ENCODE results near the gene DOK7.

DOK7 gene

GRCh38 chr4:3427134-3427476, 36.0 kb upstream of the DOK7 start:
- Histone ChIP-seq H3K27me3 (ENCODE audit: control insufficient read depth, insufficient read depth, low read length) (no peaks in the 10 kb centered on the region), H3K9me3 (ENCODE audit: control insufficient read depth, insufficient read depth, low read length) (no peaks in the 10 kb centered on the region), H3K27ac (ENCODE audit: low read length) (no peak overlapping the region), H3K36me3 (ENCODE audit: control insufficient read depth, insufficient read depth, low read length) (no peaks in the 10 kb centered on the region), H3K4me1 (ENCODE audit: control insufficient read depth, insufficient read depth, low read length) (no peaks in the 10 kb centered on the region; the same call in 1 of the 2 replicates), H3K4me3 (ENCODE audit: low read length) (no peak overlapping the region)
- DNase-seq (ENCODE audit: low read depth, low spot score), result no peak
- WGBS (ENCODE audit: insufficient coverage, insufficient read length), result no CpG with 5 or more reads among the region's 9 CpGs

- no CpG with 5 or more reads among the region's 17 CpGs for WGBS (ENCODE audit: insufficient coverage, insufficient read length)
- H3K36me3 ChIP-seq (ENCODE audit: control insufficient read depth, insufficient read depth, low read length), result no peaks in the 10 kb centered on the region
- no peak overlapping the region for H3K4me3 ChIP-seq (ENCODE audit: low read length)
- no peak for DNase-seq (ENCODE audit: low read depth, low spot score)
- no peaks in the 10 kb centered on the region; the same call in 1 of the 2 replicates for H3K4me1 ChIP-seq (ENCODE audit: control insufficient read depth, insufficient read depth, low read length)
- no peak overlapping the region for H3K27ac ChIP-seq (ENCODE audit: low read length)
- no peaks in the 10 kb centered on the region for H3K9me3 ChIP-seq (ENCODE audit: control insufficient read depth, insufficient read depth, low read length)
- no peaks in the 10 kb centered on the region for H3K27me3 ChIP-seq (ENCODE audit: control insufficient read depth, insufficient read depth, low read length)
Observed at GRCh38 chr4:3427706-3428446, 35.2 kb upstream of the DOK7 start.

GRCh38 chr4:3429651-3430050, 33.5 kb upstream of the DOK7 start:
- no peak overlapping the region for H3K27ac ChIP-seq (ENCODE audit: low read length)
- no CpG with 5 or more reads among the region's 12 CpGs for WGBS (ENCODE audit: insufficient coverage, insufficient read length)
- no peaks in the 10 kb centered on the region; the same call in 1 of the 2 replicates for H3K4me1 ChIP-seq (ENCODE audit: control insufficient read depth, insufficient read depth, low read length)
- no peak overlapping the region for H3K4me3 ChIP-seq (ENCODE audit: low read length)
- H3K9me3 ChIP-seq (ENCODE audit: control insufficient read depth, insufficient read depth, low read length), result no peaks in the 10 kb centered on the region
- no peak for DNase-seq (ENCODE audit: low read depth, low spot score)
- no peaks in the 10 kb centered on the region for H3K36me3 ChIP-seq (ENCODE audit: control insufficient read depth, insufficient read depth, low read length)
- H3K27me3 ChIP-seq (ENCODE audit: control insufficient read depth, insufficient read depth, low read length), result no peaks in the 10 kb centered on the region

GRCh38 chr4:3430524-3430923, 32.6 kb upstream of the DOK7 start:
- no CpG with 5 or more reads among the region's 21 CpGs for WGBS (ENCODE audit: insufficient coverage, insufficient read length)
- no peaks in the 10 kb centered on the region for H3K36me3 ChIP-seq (ENCODE audit: control insufficient read depth, insufficient read depth, low read length)
- peaks cover 2% of the 10 kb centered on the region; the same call in 1 of the 2 replicates for H3K4me1 ChIP-seq (ENCODE audit: control insufficient read depth, insufficient read depth, low read length)
- H3K4me3 ChIP-seq (ENCODE audit: low read length), result no peak overlapping the region
- no peaks in the 10 kb centered on the region for H3K9me3 ChIP-seq (ENCODE audit: control insufficient read depth, insufficient read depth, low read length)
- DNase-seq (ENCODE audit: low read depth, low spot score), result no peak
- H3K27ac ChIP-seq (ENCODE audit: low read length), result no peak overlapping the region
- H3K27me3 ChIP-seq (ENCODE audit: control insufficient read depth, insufficient read depth, low read length), result no peaks in the 10 kb centered on the region

- no peak overlapping the region for H3K4me3 ChIP-seq (ENCODE audit: low read length)
- H3K4me1 ChIP-seq (ENCODE audit: control insufficient read depth, insufficient read depth, low read length), result peaks cover 2% of the 10 kb centered on the region; the same call in 1 of the 2 replicates
- H3K9me3 ChIP-seq (ENCODE audit: control insufficient read depth, insufficient read depth, low read length), result no peaks in the 10 kb centered on the region
- WGBS (ENCODE audit: insufficient coverage, insufficient read length), result no CpG with 5 or more reads among the region's 28 CpGs
- no peaks in the 10 kb centered on the region for H3K36me3 ChIP-seq (ENCODE audit: control insufficient read depth, insufficient read depth, low read length)
- no peak for DNase-seq (ENCODE audit: low read depth, low spot score)
- H3K27me3 ChIP-seq (ENCODE audit: control insufficient read depth, insufficient read depth, low read length), result no peaks in the 10 kb centered on the region
- H3K27ac ChIP-seq (ENCODE audit: low read length), result no peak overlapping the region
Observed at GRCh38 chr4:3431446-3431993, 31.6 kb upstream of the DOK7 start.

- Histone ChIP-seq H3K4me1 (ENCODE audit: control insufficient read depth, insufficient read depth, low read length) (peaks cover 2% of the 10 kb centered on the region; the same call in 1 of the 2 replicates), H3K36me3 (ENCODE audit: control insufficient read depth, insufficient read depth, low read length) (no peaks in the 10 kb centered on the region), H3K4me3 (ENCODE audit: low read length) (no peak overlapping the region), H3K27me3 (ENCODE audit: control insufficient read depth, insufficient read depth, low read length) (no peaks in the 10 kb centered on the region), H3K27ac (ENCODE audit: low read length) (no peak overlapping the region), H3K9me3 (ENCODE audit: control insufficient read depth, insufficient read depth, low read length) (no peaks in the 10 kb centered on the region)
- no CpG with 5 or more reads among the region's 16 CpGs for WGBS (ENCODE audit: insufficient coverage, insufficient read length)
- no peak for DNase-seq (ENCODE audit: low read depth, low spot score)
Observed at GRCh38 chr4:3432381-3432790, 30.7 kb upstream of the DOK7 start.

- WGBS (ENCODE audit: insufficient coverage, insufficient read length), result no CpG with 5 or more reads among the region's 32 CpGs
- no peaks in the 10 kb centered on the region for H3K36me3 ChIP-seq (ENCODE audit: control insufficient read depth, insufficient read depth, low read length)
Observed at GRCh38 chr4:3433138-3433869, 29.8 kb upstream of the DOK7 start.

GRCh38 chr4:3434881-3435685, 28.0 kb upstream of the DOK7 start:
- Histone ChIP-seq H3K36me3 (ENCODE audit: control insufficient read depth, insufficient read depth, low read length) (no peaks in the 10 kb centered on the region), H3K4me3 (ENCODE audit: low read length) (no peak overlapping the region), H3K4me1 (ENCODE audit: control insufficient read depth, insufficient read depth, low read length) (peaks cover 2% of the 10 kb centered on the region; the same call in 1 of the 2 replicates), H3K9me3 (ENCODE audit: control insufficient read depth, insufficient read depth, low read length) (no peaks in the 10 kb centered on the region), H3K27ac (ENCODE audit: low read length) (no peak overlapping the region), H3K27me3 (ENCODE audit: control insufficient read depth, insufficient read depth, low read length) (no peaks in the 10 kb centered on the region)
- no CpG with 5 or more reads among the region's 16 CpGs for WGBS (ENCODE audit: insufficient coverage, insufficient read length)
- no peak for DNase-seq (ENCODE audit: low read depth, low spot score)

More at GRCh38 chr4:3433138-3433869, 29.8 kb upstream of the DOK7 start:
- H3K9me3 ChIP-seq (ENCODE audit: control insufficient read depth, insufficient read depth, low read length), result no peaks in the 10 kb centered on the region
- H3K27ac ChIP-seq (ENCODE audit: low read length), result no peak overlapping the region
- no peak overlapping the region for H3K4me3 ChIP-seq (ENCODE audit: low read length)
- H3K4me1 ChIP-seq (ENCODE audit: control insufficient read depth, insufficient read depth, low read length), result peaks cover 2% of the 10 kb centered on the region; the same call in 1 of the 2 replicates
- no peaks in the 10 kb centered on the region for H3K27me3 ChIP-seq (ENCODE audit: control insufficient read depth, insufficient read depth, low read length)
- DNase-seq (ENCODE audit: low read depth, low spot score), result no peak

GRCh38 chr4:3435686-3435956, 27.5 kb upstream of the DOK7 start:
- no peaks in the 10 kb centered on the region for H3K36me3 ChIP-seq (ENCODE audit: control insufficient read depth, insufficient read depth, low read length)
- no peak overlapping the region for H3K27ac ChIP-seq (ENCODE audit: low read length)
- no peak for DNase-seq (ENCODE audit: low read depth, low spot score)
- WGBS (ENCODE audit: insufficient coverage, insufficient read length), result no CpG with 5 or more reads among the region's 4 CpGs
- H3K4me1 ChIP-seq (ENCODE audit: control insufficient read depth, insufficient read depth, low read length), result peaks cover 2% of the 10 kb centered on the region; the same call in 1 of the 2 replicates
- H3K27me3 ChIP-seq (ENCODE audit: control insufficient read depth, insufficient read depth, low read length), result no peaks in the 10 kb centered on the region
- H3K4me3 ChIP-seq (ENCODE audit: low read length), result no peak overlapping the region
- H3K9me3 ChIP-seq (ENCODE audit: control insufficient read depth, insufficient read depth, low read length), result no peaks in the 10 kb centered on the region
